H9 (cell line): ENCODE results near the gene FITM2. TPM values are rescaled to one million over a fixed set of nuclear protein-coding genes. Genes with fewer than 3 reads are reported as not detected.

Experiments used
- DNase-seq: peaks from one replicate; pipeline ENCODE4 v3.0.0-alpha.2; 2017
- H2AFZ ChIP-seq: one replicate; pipeline ENCODE4 v1.6.1; 2013; ENCODE audit warnings: mild to moderate bottlenecking, low read length, control low read depth, moderate library complexity
- H2AK5ac ChIP-seq: 2 replicates; pipeline ENCODE4 v1.6.1; 2013; ENCODE audit warnings: low read length, control low read depth, mixed read lengths; ENCODE audit not compliant: insufficient read length
- H2BK120ac ChIP-seq: one replicate; pipeline ENCODE4 v1.6.1; 2013; ENCODE audit warnings: low read depth, mild to moderate bottlenecking, low read length, control low read depth, inconsistent platforms; ENCODE audit not compliant: poor library complexity, severe bottlenecking
- H2BK12ac ChIP-seq: 2 replicates; pipeline ENCODE4 v1.6.1; 2013; ENCODE audit warnings: low read length, control low read depth, mixed read lengths, low read depth; ENCODE audit not compliant: insufficient read length
- H2BK15ac ChIP-seq: 2 replicates; pipeline ENCODE4 v1.6.1; 2013; ENCODE audit warnings: low read depth, low read length, control low read depth
- H2BK20ac ChIP-seq: one replicate; pipeline ENCODE4 v1.6.1; 2013; ENCODE audit warnings: low read depth, mild to moderate bottlenecking, low read length, control low read depth, inconsistent platforms; ENCODE audit not compliant: poor library complexity, severe bottlenecking
- H2BK5ac ChIP-seq: 2 replicates; pipeline ENCODE4 v1.6.1; 2013; ENCODE audit warnings: low read length, control low read depth, mixed read lengths; ENCODE audit not compliant: insufficient read length
- H3K14ac ChIP-seq: 2 replicates; pipeline ENCODE4 v1.6.1; 2013; ENCODE audit warnings: low read length, control low read depth; ENCODE audit not compliant: insufficient read depth
- H3K18ac ChIP-seq: 2 replicates; pipeline ENCODE4 v1.6.1; 2013; ENCODE audit warnings: low read depth, mild to moderate bottlenecking, mixed read lengths, low read length, control low read depth; ENCODE audit not compliant: insufficient read length
- H3K23ac ChIP-seq: 2 replicates; pipeline ENCODE4 v1.6.1; 2013; ENCODE audit warnings: low read length, control low read depth, mixed read lengths, low read depth; ENCODE audit not compliant: insufficient read length
- H3K23me2 ChIP-seq: 2 replicates; pipeline ENCODE4 v1.6.1; 2013; ENCODE audit warnings: low read depth, mild to moderate bottlenecking, mixed read lengths, low read length, control low read depth; ENCODE audit not compliant: insufficient read length, poor library complexity, severe bottlenecking
- H3K27ac ChIP-seq: 2 replicates; pipeline ENCODE4 v1.5.1; 2013; ENCODE audit warnings: low read length, control low read depth, mixed read lengths, low read depth; ENCODE audit not compliant: insufficient read length
- H3K27me3 ChIP-seq: 2 replicates; pipeline ENCODE4 v1.6.1; 2013; ENCODE audit warnings: low read length, control low read depth, inconsistent platforms; ENCODE audit not compliant: insufficient read depth
- H3K4ac ChIP-seq: 2 replicates; pipeline ENCODE4 v1.6.1; 2013; ENCODE audit warnings: low read depth, mild to moderate bottlenecking, control low read depth, inconsistent platforms, low read length, moderate library complexity
- H3K4me1 ChIP-seq: 2 replicates; pipeline ENCODE4 v1.6.1; 2013; ENCODE audit warnings: low read length, control low read depth, inconsistent platforms; ENCODE audit not compliant: insufficient read depth
- H3K4me2 ChIP-seq: 2 replicates; pipeline ENCODE4 v1.6.1; 2013; ENCODE audit warnings: low read length, control low read depth, mixed read lengths; ENCODE audit not compliant: insufficient read length, insufficient read depth
- H3K56ac ChIP-seq: 2 replicates; pipeline ENCODE4 v1.6.1; 2013; ENCODE audit warnings: low read depth, mild to moderate bottlenecking, mixed read lengths, low read length, control low read depth; ENCODE audit not compliant: insufficient read length
- H3K79me1 ChIP-seq: 2 replicates; pipeline ENCODE4 v1.6.1; 2013; ENCODE audit warnings: low read depth, mild to moderate bottlenecking, moderate library complexity, low read length, control low read depth, inconsistent platforms; ENCODE audit not compliant: insufficient read depth, poor library complexity, severe bottlenecking
- H3K79me2 ChIP-seq: 2 replicates; pipeline ENCODE4 v1.6.1; 2013; ENCODE audit warnings: low read length, control low read depth, inconsistent platforms; ENCODE audit not compliant: insufficient read depth
- H3K9ac ChIP-seq: 2 replicates; pipeline ENCODE4 v1.6.1; 2013; ENCODE audit warnings: low read length, control low read depth, mixed read lengths; ENCODE audit not compliant: insufficient read length; ENCODE audit errors: extremely low read depth
- H3K9me3 ChIP-seq: one replicate; pipeline ENCODE4 v1.6.1; 2013; ENCODE audit warnings: low read depth, low read length, inconsistent platforms; ENCODE audit not compliant: control insufficient read depth
- H3T11ph ChIP-seq: one replicate; pipeline ENCODE4 v1.6.1; 2013; ENCODE audit warnings: mild to moderate bottlenecking, low read length, control low read depth, inconsistent platforms
- H4K20me1 ChIP-seq: one replicate; pipeline ENCODE4 v1.6.1; 2013; ENCODE audit not compliant: control insufficient read depth, insufficient read length, insufficient read depth
- H4K5ac ChIP-seq: 2 replicates; pipeline ENCODE4 v1.6.1; 2013; ENCODE audit warnings: low read depth, mild to moderate bottlenecking, mixed read lengths, low read length, control low read depth; ENCODE audit not compliant: insufficient read length
- H4K8ac ChIP-seq: replicated peaks from 2 replicates; pipeline ENCODE4 v1.6.1; 2013; ENCODE audit warnings: low read length, control low read depth, mixed read lengths, low read depth; ENCODE audit not compliant: insufficient read length
- H4K91ac ChIP-seq: 2 replicates; pipeline ENCODE4 v1.6.1; 2013; ENCODE audit warnings: low read depth, mild to moderate bottlenecking, moderate library complexity, mixed read lengths, low read length, control low read depth; ENCODE audit not compliant: insufficient read length
- H3K27ac Mint-ChIP-seq, 3 experiments: 2 replicates in 2 of 3; 3 replicates in 1 of 3; pipeline ENCODE4 v1.8.0; 2020 to 2021; ENCODE audit warnings: mixed read lengths in 3 of 3, mild to moderate bottlenecking in 1 of 3, moderate library complexity in 1 of 3
- H3K27me3 Mint-ChIP-seq: 2 replicates; pipeline ENCODE4 v1.8.0; 2021; ENCODE audit warnings: low read depth, mild to moderate bottlenecking, moderate library complexity, mixed read lengths
- H3K36me3 Mint-ChIP-seq, 3 experiments: 2 replicates in 2 of 3; 3 replicates in 1 of 3; pipeline ENCODE4 v1.8.0; 2020 to 2021; ENCODE audit warnings: low read depth in 3 of 3, mixed read lengths in 3 of 3; ENCODE audit not compliant: insufficient read depth in 1 of 3
- H3K4me1 Mint-ChIP-seq, 2 experiments: 2 replicates each; pipeline ENCODE4 v1.8.0; 2020; ENCODE audit warnings: mixed read lengths in 2 of 2
- H3K4me3 Mint-ChIP-seq, 2 experiments: 2 replicates in 1 of 2; 3 replicates in 1 of 2; pipeline ENCODE4 v1.8.0; 2020 to 2021; ENCODE audit warnings: mild to moderate bottlenecking in 2 of 2, mixed read lengths in 2 of 2, moderate library complexity in 1 of 2
- H3K9me3 Mint-ChIP-seq, 2 experiments: 2 replicates in 1 of 2; 3 replicates in 1 of 2; pipeline ENCODE4 v1.8.0; 2020; ENCODE audit warnings: mild to moderate bottlenecking in 2 of 2, mixed read lengths in 2 of 2, moderate library complexity in 1 of 2
- WGBS: extraction: QIAGEN DNeasy Blood & Tissue Kit; methylation state at CpG from one replicate; pipeline ENCODE4 v1.1.7; 2013; ENCODE audit warnings: missing lambda C conversion rate, low lambda C conversion rate, mixed read lengths; ENCODE audit not compliant: insufficient read length; ENCODE audit errors: extremely low coverage; 5-methylcytosine and 5-hydroxymethylcytosine counted together
- total RNA-seq: library from RNA; stranded (reverse); gene quantifications from 2 replicates; pipeline ENCODE4 v1.2.1, GENCODE V29; 2021
- TF ChIP-seq, protein P1 (sequence below): fragments of 200-600 bp; sonication (generic); conservative IDR thresholded peaks from 3 replicates; pipeline ENCODE4 v1.8.0; 2021; ENCODE audit warnings: antibody characterized with exemption, mild to moderate bottlenecking

Gene FITM2
- total RNA-seq, 1 experiment from 2014 or later = 1.7 TPM

GRCh38 chr20:44350567-44350966, 39.6 kb upstream of the FITM2 start:
- Histone ChIP-seq H3K79me1 (no peaks in the 10 kb centered on the region), H3K4me1 (no peaks in the 10 kb centered on the region), H3K4me2 (no peak overlapping the region), H3K79me2 (no peaks in the 10 kb centered on the region), H3K9me3 (no peaks in the 10 kb centered on the region), H4K91ac (no peak overlapping the region), H3K23ac (no peak overlapping the region), H3K4ac (no peak overlapping the region), H3K14ac (no peak overlapping the region; the same call in 1 of the 2 replicates), H2BK20ac (no peak overlapping the region), H2BK120ac (no peak overlapping the region), H2AK5ac (no peak overlapping the region), H2AFZ (no peak overlapping the region), H4K8ac (no peak overlapping the region), H3K9ac (no peak overlapping the region), H3T11ph (no peak overlapping the region), H2BK12ac (no peak overlapping the region), H2BK5ac (no peak overlapping the region), H3K18ac (no peak overlapping the region), H3K27ac (no peak overlapping the region), H2BK15ac (no peak overlapping the region), H4K20me1 (no peaks in the 10 kb centered on the region), H3K27me3 (no peaks in the 10 kb centered on the region), H3K23me2 (no peaks in the 10 kb centered on the region), H4K5ac (no peak overlapping the region), H3K56ac (no peak overlapping the region)
- WGBS = no CpG with 5 or more reads among the region's 6 CpGs
- Mint-ChIP-seq H3K27ac (peak overlapping the region in 1 of 3 experiments; percentile 9; a peak in 1 of 7 replicates), H3K4me1 (peaks cover 6 to 10% of the 10 kb centered on the region in 2 experiments; a peak in 3 of 4 replicates), H3K4me3 (no peak overlapping the region), H3K27me3 (peaks cover 4% of the 10 kb centered on the region; the same call in 1 of the 2 replicates), H3K9me3 (no peaks in the 10 kb centered on the region; a peak in 1 of 5 replicates), H3K36me3 (no peaks in the 10 kb centered on the region)
- TF ChIP-seq, protein P1, sequence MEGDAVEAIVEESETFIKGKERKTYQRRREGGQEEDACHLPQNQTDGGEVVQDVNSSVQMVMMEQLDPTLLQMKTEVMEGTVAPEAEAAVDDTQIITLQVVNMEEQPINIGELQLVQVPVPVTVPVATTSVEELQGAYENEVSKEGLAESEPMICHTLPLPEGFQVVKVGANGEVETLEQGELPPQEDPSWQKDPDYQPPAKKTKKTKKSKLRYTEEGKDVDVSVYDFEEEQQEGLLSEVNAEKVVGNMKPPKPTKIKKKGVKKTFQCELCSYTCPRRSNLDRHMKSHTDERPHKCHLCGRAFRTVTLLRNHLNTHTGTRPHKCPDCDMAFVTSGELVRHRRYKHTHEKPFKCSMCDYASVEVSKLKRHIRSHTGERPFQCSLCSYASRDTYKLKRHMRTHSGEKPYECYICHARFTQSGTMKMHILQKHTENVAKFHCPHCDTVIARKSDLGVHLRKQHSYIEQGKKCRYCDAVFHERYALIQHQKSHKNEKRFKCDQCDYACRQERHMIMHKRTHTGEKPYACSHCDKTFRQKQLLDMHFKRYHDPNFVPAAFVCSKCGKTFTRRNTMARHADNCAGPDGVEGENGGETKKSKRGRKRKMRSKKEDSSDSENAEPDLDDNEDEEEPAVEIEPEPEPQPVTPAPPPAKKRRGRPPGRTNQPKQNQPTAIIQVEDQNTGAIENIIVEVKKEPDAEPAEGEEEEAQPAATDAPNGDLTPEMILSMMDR = no peak
- DNase-seq = no peak
